ACHN (cell line): ENCODE measurements around the gene KRTAP10-10.
"Not testable (repeated sequence)": the region's sequence is repeated elsewhere in the genome, so short reads cannot be mapped to it uniquely, and the experiment has no call there.

ENCODE experiments used
- DNase-seq: peaks from one replicate; pipeline ENCODE4 v3.0.0-alpha.2; 2015
- in situ Hi-C: cut with HindIII; loops from 2 replicates; pipeline ENCODE4 v1.10.0; 2017; ENCODE audit warnings: low sequenced_read_pairs, low pct_ligation_motif_present, low pct_unique_long_range_greater_than_20kb

Gene KRTAP10-10

DNA sequence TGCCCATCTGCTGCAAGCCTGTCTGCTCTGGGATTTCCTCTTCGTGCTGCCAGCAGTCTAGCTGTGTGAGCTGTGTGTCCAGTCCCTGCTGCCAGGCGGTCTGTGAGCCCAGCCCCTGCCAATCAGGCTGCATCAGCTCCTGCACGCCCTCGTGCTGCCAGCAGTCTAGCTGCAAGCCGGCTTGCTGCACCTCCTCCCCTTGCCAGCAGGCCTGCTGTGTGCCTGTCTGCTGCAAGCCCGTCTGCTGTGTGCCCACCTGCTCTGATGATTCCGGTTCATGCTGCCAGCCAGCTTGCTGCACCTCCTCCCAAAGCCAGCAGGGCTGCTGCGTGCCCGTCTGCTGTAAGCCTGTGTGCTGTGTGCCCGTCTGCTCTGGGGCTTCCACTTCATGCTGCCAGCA lies 36.1 kb upstream of the KRTAP10-10 start:
- DNase-seq, in situ Hi-C loops: not testable (repeated sequence)

DNA sequence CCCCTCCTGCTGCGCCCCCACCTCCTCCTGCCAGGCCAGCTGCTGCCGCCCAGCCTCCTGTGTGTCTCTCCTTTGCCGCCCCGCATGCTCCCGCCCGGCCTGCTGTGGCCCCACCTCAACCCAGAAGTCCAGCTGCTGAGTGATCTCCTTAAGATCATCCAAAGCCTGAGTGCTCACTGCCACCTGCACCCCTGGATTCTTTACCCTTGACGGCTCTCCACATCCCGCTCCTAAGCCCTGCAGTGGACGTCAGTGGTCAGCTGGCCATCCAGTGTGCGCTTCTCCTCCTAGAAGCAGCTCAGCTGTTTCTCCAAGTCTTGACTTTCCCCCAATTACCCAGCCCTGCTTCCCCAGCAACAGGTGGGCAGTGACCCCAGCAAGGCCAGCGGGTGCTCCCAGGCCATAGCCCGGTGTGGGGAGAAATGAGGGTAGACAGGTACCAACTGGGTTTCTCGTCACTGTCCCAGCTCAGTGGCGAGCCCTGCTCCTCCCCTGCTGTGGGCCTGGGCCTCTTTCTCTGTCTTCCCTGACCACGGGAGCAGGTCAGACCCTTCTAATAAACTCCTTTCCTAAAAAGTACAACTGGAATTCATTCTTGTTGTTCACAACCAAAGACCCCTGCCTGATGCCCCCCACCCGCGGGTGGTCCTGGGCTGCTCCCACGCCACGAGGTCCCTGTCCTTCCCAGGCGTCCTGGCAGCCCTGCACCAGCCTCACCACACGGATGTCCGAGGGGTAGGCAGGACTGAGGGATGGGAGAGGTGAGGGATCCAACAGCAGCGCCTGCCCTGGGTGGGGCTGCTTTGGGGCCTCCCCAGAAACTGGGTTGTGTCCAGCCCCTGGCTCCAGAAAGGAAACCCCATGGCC lies 35.3 kb upstream of the KRTAP10-10 start:
- in situ Hi-C loops, result no loop called here
- no peak for DNase-seq

- in situ Hi-C loops, result no loop called here
- no peak for DNase-seq
These were observed 34.7 kb upstream of the KRTAP10-10 start for GRCh38 chr21:44602463-44602850.

GRCh38 chr21:44603109-44603875 lies 33.9 kb upstream of the KRTAP10-10 start:
- no peak for DNase-seq
- in situ Hi-C loops, result no loop called here

DNA sequence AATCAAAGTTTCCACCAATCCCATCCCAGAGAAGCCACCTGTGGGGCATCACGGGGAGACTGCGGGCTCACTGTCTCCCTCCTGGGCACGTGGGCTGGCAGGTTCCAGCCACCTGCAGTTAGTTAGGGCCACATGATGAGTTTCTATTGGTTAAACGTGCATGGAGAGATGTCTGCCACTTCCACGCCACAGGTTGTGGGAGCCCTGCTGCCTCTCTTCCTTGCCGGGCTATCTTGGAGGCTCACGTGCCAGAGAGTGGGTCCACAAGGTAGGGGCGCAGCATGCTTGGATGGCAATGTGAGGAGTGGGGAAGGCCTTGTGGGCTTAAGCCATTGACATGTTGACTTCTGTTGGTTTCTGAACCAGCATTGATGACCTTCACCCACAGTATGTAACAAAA lies 33.2 kb upstream of the KRTAP10-10 start:
- DNase-seq, result no peak
- in situ Hi-C loops, result no loop called here

DNA sequence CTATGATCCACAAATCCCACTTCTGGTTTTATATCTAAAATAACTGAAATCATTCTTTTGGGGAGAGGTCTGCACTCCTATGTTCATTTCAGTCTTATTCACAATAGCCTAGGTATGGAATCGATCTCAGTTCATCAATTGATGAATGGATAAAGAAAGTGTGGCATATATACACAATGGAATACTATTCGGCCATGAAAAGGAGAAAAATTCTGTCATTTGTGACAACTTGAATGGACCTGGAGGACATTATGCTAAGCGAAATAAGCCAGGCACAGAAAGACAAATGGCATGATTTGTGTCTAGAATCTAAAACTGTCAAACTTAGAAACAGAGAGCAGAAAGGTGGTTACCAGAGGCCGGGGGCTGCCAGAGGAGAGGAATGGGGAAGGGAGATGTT lies 30.7 kb upstream of the KRTAP10-10 start:
- in situ Hi-C loops, result no loop called here
- DNase-seq, result no peak

DNA sequence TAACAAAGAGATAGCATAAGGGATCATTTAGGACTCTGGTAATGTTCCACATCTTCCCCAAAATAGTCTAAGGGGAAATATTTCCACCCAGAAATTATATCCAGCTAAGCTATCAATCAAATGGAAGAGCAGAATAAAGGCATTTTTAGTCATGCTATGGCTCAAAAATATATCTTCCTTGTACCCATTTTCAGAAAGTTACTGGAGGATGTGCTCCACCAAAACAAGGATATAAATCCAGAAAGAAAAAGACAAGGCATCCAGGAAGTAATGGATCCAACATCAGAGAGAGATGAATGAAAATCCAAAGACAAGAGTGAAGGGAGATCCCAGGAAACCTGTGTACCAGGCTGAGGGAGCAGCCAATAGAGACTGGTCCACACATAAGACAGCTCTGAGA lies 28.0 kb upstream of the KRTAP10-10 start:
- in situ Hi-C loops, result no loop called here
- no peak for DNase-seq

DNA sequence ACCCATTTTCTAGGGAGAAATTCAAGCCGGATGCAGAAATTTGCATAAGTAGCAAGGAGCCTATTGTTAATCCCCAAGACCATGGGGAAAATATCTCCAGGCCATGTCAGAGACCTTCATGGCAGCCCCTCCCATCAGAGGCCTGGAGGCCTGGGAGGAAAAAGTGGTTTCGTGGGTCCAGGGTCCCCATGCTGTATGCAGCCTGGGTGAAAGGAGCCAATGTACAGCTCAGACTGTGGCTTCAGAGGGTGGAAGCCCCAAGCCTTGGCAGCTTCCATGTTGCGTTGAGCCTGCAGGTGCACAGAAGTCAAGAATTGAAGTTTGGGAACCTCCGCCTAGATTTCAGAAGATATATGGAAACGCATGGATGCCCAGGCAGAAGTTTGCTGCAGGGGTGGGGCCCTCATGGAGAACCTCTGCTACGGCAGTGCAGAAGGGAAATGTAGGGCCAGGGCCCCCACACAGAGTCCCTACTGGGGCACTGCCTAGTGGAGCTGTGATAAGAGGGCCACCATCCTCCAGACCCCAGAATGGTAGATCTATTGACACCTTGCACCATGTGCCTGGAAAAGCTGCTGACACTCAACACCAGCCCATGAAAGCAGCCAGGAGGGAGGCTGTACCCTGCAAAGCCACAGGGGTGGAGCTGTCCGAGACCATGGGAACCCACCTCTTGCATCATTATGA lies 26.9 kb upstream of the KRTAP10-10 start:
- DNase-seq, in situ Hi-C loops: not testable (repeated sequence)

DNA sequence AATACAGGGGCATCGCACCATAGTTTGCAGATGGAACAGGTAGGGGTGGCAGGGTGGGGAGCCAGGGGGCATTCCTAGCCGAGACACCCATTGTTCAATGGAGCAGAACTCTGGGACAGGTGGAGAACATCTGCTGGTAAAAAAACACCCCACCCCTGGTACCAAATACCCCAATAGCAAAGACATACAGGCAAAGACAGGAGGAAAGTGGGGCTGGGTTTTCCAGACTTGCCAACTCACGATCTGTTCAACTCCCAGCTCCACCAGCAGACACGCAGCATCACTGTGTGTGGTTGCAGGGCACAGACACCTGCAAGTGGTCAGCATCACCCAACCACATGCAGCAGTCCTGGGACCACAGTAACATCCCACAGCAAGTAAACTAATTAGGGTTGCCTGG lies 25.6 kb upstream of the KRTAP10-10 start:
- no peak for DNase-seq
- in situ Hi-C loops, result no loop called here

DNA sequence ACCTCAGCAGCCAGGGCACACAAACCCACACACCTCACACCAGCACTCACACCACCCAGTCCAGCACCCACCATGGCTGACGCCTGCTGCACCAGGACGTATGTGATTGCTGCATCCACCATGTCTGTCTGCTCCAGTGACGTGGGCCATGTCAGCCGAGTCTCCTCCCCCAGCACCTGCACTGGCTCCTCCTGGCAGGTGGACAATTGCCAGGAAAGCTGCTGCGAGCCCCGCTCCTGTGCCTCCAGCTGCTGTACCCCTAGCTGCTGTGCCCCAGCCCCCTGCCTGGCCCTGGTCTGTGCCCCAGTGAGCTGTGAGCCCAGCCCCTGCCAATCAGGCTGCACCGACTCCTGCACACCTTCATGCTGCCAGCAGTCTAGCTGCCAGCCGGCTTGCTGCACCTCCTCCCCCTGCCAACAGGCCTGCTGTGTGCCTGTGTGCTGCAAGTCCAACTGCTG lies 25.1 kb upstream of the KRTAP10-10 start, which contains the start of gene KRTAP10-8:
KRTAP10-8 (plus strand) TSS at position 51 of the 458 bp plus-strand sequence; CDS start at position 73, 22 bp downstream.
- no peak for DNase-seq
- in situ Hi-C loops, result no loop called here

- in situ Hi-C loops, result no loop called here
- DNase-seq, result no peak
These were observed 24.4 kb upstream of the KRTAP10-10 start for GRCh38 chr21:44612669-44613229.

GRCh38 chr21:44613386-44614155 lies 23.6 kb upstream of the KRTAP10-10 start:
- in situ Hi-C loops, result no loop called here
- no peak for DNase-seq

- no peak for DNase-seq
- in situ Hi-C loops, result no loop called here
These were observed 23.0 kb upstream of the KRTAP10-10 start for GRCh38 chr21:44614161-44614631.

GRCh38 chr21:44614961-44615391 lies 22.2 kb upstream of the KRTAP10-10 start:
- no peak for DNase-seq
- in situ Hi-C loops, result no loop called here

DNA sequence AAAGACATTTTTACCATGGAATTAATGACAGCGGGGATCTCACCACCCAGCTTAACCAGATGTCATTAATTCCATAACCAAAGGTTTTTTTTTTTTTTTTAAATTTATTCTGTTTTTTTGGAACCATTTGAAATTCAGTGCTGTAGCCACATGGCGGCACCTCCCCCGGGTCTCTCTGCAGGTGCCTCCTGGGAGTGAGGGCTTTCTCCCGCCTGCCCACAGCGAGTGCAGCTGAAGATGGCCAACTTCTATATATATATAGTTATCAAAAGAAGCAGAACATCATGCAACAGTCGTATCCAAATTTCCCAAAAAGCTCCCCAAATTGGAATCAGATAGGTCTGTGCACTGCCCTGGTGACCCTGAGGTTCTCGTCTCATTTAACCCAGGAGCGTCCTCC lies 21.7 kb upstream of the KRTAP10-10 start:
- in situ Hi-C loops, result no loop called here
- DNase-seq, result no peak

GRCh38 chr21:44615911-44616590 lies 21.1 kb upstream of the KRTAP10-10 start:
- in situ Hi-C loops, result no loop called here
- DNase-seq, result no peak

- in situ Hi-C loops, result no loop called here
- DNase-seq, result no peak
These were observed 20.6 kb upstream of the KRTAP10-10 start for GRCh38 chr21:44616591-44616926.
